HG03575 (cell line): ENCODE measurements around the gene LTBP4.

ENCODE experiments used
- ATAC-seq: cut with Tn5 transposase; IDR thresholded peaks from one replicate; pipeline ENCODE4 v1.9.1; 2021; ENCODE audit not compliant: unreplicated experiment, insufficient number of reproducible peaks, low FRiP score; ENCODE audit errors: extremely low read depth

LTBP4 gene

DNA sequence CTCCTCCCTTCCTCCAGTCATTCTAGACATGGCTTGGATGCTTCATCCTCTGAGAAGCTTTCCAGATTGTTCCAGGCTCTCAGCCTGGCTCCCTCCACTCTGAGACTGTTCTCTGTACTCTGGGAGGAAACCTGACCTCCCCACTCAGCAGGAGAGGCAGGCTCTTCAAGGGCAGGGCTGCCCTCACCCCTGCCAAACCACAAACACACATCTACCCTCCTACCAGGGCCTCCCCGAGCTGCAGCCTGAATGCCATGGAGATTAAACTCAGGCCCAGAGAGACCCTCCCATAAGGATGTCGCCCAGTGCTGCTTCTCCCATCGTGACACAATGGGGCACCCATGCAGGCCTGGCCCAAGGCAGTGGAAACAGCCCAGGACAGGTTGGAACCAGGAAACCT lies 73.1 kb downstream of the LTBP4 start:
- no peak for ATAC-seq

DNA sequence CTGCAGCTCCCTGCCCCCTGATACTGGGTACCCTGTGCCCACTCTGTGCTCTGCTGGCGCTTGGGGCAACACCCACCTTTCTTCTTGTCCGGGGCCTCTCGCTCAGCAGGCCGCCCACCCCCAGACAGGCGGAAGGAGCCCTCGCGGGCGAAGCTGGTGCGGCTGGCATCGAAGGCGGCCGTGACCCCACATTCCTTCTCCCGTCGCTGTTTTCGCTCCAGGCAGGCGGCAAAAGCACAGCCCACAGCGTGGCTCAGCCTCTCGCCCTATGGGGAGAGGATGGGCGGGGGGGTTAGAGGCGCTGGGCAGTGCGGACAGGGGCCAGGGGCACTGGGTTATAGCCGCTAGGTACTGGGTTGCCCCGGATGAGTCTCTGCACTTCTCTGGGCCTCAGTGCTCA lies 76.0 kb downstream of the LTBP4 start:
- no peak for ATAC-seq
